ENCODE measurements around the gene SPRYD3.
"Not testable (repeated sequence)": the region's sequence is repeated elsewhere in the genome, so short reads cannot be mapped to it uniquely, and the experiment has no call there.

The SPRYD3 gene

DNA sequence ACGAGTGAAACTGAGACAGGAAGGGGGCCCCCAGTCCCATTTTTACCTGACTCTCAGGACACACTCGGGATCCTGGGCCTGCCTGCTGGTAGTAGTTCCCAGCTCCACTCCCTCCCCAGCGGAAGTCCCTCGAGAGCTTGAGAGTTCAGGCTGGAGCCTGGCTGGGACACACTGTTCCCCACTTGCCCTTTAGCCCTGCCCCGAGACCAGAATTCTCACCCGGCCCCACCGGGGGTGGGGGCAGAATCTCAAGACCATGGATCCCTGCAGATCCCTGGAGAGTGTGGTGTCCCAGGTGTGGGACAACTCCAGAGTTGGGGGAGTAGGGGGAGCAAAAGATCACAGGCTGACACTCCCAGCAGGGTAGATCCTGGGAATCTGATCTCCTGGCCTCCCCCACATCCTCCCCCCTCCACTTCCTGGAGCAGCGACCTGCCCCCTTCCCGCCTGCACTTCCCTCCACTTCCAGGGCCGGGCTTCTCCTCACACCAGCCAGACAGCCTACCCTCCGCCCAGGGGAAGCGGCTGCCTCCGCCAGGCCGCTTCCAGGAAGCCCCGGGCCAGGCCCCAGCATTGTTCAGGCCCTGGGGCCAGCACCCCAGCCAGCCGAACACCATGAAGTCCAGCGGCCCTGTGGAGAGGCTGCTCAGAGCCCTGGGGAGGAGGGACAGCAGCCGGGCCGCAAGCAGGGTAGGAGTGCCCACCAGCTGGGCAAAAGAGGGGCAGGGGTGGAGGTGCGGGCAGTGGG is 29.4 kb downstream of the SPRYD3 start, which contains the start of gene TNS2:
Gene TNS2, plus strand, starts transcription at position 495 of the 748 bp plus-strand sequence. Its CDS starts 121 bp downstream, at position 616.
- DNase-seq, result peak; percentile 64

DNA sequence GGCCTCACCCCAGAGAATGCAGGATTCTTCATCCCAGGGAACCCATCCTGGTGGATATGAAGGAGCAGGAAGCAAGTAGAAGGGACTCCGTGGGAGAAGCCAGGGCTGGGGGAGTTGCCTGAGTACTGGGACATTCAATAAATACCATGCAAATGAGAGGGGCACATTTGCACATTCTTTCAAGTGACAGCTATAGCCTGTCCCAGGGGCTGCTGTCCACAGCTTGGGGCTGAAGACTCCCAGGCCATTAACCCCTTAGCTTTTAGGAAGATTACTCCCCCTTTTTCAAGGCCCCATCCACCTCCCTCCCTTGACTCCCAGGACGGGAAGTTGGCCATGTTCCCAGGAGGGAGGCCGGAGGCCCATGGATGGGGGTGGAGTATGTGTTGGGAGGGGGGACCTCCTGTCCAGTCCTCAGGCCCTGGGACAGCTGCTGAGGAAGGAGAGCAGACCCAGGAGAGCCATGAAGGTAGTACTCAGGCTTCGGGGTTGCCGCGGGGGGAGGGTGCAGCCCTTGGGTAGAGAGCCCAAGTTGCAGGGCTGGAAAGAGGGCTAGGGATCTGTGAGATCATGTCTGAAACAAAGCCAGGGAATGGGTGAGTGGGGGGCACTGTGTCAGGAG is 30.3 kb downstream of the SPRYD3 start:
- DNase-seq, result peak; percentile 75

GRCh38 chr12:53048033-53048779 is 31.0 kb downstream of the SPRYD3 start:
- peak; percentile 69 for DNase-seq

GRCh38 chr12:53047221-53048032 is 31.8 kb downstream of the SPRYD3 start:
- peak; percentile 95 for DNase-seq

GRCh38 chr12:53046655-53047220 is 32.5 kb downstream of the SPRYD3 start:
- DNase-seq, result peak; percentile 94

GRCh38 chr12:53045696-53046045 is 33.5 kb downstream of the SPRYD3 start:
- DNase-seq, result peak; percentile 35

DNA sequence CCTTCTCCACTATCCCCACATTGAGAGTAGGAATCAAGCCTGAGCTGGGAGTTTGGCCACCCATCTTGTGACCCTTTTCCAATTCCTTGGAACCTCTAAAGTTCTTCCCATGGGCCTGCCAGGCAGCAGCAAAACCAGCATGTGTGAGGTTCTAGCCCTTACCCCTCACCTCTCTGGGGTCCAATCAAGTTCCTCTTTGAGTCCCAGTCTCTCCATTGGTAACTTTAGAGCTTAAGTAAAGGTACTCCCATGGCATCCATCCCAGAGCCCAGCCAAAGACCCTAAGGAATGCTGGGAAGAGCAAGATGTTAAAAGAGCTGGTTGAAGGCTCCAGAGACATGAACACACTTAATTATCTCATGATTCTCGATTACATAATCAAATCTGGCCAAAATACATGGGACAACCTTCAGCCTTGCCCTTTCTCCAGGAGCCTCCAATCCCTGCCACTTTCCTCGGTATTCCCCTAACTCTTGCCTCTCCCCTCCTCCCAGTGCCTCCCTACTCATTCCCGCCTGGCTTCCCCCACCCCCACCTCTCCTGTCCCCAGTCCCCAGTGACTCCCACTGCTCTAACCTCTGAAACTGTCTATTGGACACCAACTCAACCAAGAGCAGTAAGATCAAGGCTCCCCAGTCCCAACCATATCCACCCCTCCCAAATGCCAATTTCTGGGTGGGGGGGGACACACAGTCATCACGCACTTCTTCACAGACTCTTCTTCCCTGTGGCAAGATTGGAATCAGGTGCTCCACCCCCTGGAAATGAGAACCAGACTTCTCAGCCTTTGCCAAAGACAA is 34.1 kb downstream of the SPRYD3 start:
- DNase-seq, result no peak

- no peak for DNase-seq
These were observed 35.1 kb downstream of the SPRYD3 start for GRCh38 chr12:53044052-53044581.

DNA sequence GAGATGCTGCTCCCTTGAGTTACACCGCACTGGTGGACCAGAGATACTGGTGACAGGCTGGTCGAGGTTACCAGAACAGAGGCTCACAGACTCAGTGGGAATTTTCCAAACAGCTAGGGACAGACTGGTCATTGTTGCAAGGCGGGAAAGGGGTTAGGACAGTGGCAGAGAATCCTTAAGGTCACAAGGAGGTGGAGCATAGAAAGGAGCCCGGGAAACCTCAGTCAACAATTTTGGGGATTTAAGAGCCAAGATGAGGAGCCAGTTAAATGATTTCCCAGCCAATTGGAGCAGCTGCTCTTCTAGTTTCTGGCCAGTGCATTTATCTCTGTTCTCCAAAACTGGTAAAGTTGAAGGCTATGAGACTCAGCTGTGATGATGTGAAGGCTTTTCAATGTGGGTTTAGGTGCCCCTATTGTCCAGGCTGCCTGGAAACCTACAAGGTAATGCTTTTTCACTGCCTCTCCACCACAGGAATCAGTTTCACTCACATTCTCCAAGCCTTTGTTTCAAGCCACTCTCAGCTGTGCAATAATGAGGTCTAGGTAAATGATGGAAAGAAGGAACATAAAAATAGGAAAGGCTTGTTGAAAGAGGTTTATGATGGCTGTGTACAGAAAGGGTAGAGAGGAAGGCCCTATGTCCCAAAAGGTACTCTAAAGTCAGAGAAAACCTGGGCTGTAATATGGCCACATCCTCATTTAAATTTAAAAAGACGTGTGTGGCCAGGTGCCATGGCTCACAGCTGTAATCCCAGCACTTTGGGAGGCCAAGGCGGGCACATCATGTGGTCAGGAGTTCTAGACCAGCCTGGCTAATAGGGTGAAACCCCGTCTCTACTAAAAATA is 36.4 kb downstream of the SPRYD3 start:
- no peak for DNase-seq

DNA sequence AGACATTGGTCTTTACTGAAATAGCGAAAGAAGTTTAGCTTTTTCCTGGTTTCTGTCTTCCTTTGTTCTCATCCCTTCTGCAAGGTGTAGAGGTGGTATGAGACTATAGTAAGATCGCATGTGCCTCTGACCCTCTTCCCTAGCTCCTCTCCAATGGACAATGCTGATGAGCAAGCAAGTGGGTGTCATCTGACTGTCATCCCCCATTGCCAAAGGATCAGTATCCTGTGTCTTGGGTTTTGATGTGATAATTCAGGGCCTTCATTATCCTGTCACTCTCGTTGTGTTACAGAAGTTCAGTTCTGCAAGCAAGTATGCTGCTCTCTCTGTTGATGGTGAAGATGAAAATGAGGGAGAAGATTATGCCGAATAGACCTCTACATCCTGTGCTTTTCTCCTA is 39.3 kb downstream of the SPRYD3 start:
- no peak for DNase-seq

- DNase-seq, result no peak
These were observed 42.4 kb downstream of the SPRYD3 start for GRCh38 chr12:53036802-53037201.

- DNase-seq, result no peak
These were observed 44.7 kb downstream of the SPRYD3 start for GRCh38 chr12:53034459-53034858.

GRCh38 chr12:53033832-53034231 is 45.4 kb downstream of the SPRYD3 start:
- not testable (repeated sequence) for DNase-seq

- no peak for DNase-seq
These were observed 47.6 kb downstream of the SPRYD3 start for GRCh38 chr12:53031616-53032015.

- not testable (repeated sequence) for DNase-seq
These were observed 52.2 kb downstream of the SPRYD3 start for GRCh38 chr12:53027014-53027413.

GRCh38 chr12:53025250-53025649 is 53.9 kb downstream of the SPRYD3 start:
- DNase-seq, result no peak

DNA sequence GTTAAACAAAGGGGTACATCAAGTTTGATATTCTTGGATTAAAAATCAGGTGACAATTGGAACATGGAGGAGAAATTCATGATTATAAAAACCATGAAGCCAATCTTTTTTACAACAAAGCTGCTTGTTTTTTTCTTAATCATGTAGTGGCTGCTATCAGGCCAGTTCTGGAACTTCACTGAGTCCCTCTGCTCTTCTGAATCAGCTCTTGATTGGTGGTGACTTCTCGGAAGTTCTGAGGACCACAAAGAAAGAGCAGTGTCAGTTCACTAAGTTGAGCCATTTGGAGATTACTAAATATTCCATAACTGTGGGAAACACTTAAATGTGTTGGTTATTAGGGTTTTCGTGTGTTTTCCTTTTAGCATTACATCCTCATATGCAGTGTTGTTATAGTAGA is 64.5 kb downstream of the SPRYD3 start:
- no peak for DNase-seq

Data from fibroblast of skin of scalp (primary cell).